ENCODE measurements around the gene TMEM171. TPM values are rescaled to one million over a fixed set of nuclear protein-coding genes. Genes with fewer than 3 reads are reported as not detected.

The TMEM171 gene
- total RNA-seq, 1 experiment from 2014 or later, result 20.8 TPM

DNA sequence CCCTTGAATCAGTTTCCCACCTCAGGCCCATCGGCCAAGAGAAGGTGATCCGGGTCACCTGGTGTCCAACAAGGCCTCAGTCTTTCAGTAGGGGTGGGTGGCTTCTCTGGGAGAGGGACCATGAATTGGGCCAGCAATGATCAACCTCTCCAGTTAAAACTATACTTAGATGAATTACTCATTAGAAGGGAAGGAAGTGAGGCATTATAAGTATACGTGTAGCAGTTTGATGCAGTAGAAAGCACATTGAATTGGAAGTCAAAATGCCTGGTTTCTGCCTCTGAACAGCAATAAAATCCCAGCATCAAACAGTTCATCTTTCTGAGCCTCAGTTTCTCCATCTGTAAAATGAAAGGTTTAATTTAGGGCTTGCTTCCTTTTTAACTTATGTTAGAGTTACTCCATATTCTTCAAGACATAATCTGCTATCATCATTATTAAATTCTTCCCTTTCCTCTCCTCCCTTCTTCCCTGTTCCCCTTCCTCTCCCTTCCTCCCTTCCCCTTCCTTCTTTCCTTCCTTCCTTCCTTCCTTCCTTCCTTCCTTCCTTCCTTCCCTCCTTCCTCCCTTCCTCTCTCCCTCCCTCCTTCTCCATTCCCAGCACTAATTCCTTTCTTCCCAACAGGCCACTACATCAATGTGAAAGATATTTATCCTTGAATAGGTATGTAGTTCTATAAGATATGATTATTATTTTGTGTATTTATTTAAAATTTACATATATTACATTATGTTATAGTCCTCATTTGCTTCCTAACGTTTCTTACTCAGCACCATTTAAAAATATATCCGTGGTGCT, 34.0 kb downstream of the TMEM171 start:
- intact Hi-C loops (cut with micrococcal nuclease; ENCODE audit: unreplicated experiment), result no loop called here
- no peak overlapping the region for H3K27ac Mint-ChIP-seq (ENCODE audit: unreplicated experiment)
- no peaks in the 10 kb centered on the region for H3K4me1 Mint-ChIP-seq (ENCODE audit: low read depth, unreplicated experiment)
- CTCF ChIA-PET, result no interaction called here
- BruUV-seq (replicated peaks), result no TSS peak
- H3K27me3 Mint-ChIP-seq (ENCODE audit: unreplicated experiment), result peaks cover 3% of the 10 kb centered on the region
- DNase-seq, result no peak
- no peaks in the 10 kb centered on the region for H3K9me3 Mint-ChIP-seq (ENCODE audit: low read depth, unreplicated experiment)
- TF ChIP-seq, protein P1, sequence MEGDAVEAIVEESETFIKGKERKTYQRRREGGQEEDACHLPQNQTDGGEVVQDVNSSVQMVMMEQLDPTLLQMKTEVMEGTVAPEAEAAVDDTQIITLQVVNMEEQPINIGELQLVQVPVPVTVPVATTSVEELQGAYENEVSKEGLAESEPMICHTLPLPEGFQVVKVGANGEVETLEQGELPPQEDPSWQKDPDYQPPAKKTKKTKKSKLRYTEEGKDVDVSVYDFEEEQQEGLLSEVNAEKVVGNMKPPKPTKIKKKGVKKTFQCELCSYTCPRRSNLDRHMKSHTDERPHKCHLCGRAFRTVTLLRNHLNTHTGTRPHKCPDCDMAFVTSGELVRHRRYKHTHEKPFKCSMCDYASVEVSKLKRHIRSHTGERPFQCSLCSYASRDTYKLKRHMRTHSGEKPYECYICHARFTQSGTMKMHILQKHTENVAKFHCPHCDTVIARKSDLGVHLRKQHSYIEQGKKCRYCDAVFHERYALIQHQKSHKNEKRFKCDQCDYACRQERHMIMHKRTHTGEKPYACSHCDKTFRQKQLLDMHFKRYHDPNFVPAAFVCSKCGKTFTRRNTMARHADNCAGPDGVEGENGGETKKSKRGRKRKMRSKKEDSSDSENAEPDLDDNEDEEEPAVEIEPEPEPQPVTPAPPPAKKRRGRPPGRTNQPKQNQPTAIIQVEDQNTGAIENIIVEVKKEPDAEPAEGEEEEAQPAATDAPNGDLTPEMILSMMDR (IDR thresholded peaks at IDR 0.05; ENCODE audit: unreplicated experiment), result no peak
- no peaks in the 10 kb centered on the region for H3K36me3 Mint-ChIP-seq (ENCODE audit: insufficient read depth, unreplicated experiment)
- no peak overlapping the region for H3K4me3 Mint-ChIP-seq (ENCODE audit: low read depth, unreplicated experiment)

DNA sequence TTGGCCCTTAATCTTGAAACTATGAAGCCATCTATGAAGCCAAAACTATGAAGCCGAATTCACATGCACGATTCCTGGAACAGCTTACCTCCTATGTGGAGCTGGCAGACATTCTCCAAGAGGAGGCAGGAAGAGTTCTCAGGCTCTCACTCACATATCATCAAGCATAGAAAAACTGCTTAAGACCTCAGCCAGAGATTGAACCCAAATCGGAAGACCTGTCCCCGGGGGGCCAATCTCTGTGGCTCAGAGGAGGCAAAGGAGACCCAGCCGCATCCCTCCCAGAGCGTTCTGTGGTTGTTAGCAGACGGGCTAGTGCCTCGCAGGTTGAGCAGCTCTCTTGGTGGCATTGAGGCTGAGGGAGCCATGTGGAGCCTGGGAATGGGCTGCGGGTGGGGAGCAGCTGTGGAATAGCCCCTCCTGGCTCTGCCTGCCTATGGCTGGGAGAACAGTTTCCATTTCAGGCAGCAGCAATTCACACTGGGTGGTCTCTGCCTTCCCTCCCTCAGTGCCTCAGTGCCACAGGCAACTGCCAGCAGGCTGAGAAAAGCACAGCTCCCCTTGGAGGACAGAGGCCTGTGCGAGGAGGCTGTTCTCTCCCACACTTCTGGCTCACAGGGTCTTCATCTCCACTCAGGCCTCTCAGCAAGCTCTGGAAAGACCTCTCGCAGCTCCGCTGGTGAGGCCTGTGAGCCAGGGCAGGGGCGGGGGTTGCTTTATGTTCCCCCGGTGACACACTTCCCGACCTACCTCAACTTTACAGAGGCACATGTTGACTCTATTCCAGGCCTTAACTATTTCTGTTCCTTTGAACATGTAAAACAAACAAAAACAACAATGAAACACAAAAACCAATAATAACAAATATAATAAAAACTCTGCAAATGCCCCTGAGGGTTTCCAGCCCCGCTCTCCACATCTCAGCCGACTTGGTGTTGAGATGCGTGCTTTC, 35.2 kb downstream of the TMEM171 start:
- Mint-ChIP-seq H3K9me3 (ENCODE audit: low read depth, unreplicated experiment) (no peaks in the 10 kb centered on the region), H3K4me1 (ENCODE audit: low read depth, unreplicated experiment) (no peaks in the 10 kb centered on the region), H3K27me3 (ENCODE audit: unreplicated experiment) (peaks cover 14% of the 10 kb centered on the region), H3K4me3 (ENCODE audit: low read depth, unreplicated experiment) (no peak overlapping the region), H3K27ac (ENCODE audit: unreplicated experiment) (no peak overlapping the region), H3K36me3 (ENCODE audit: insufficient read depth, unreplicated experiment) (no peaks in the 10 kb centered on the region)
- DNase-seq, result no peak
- CTCF ChIA-PET, result no interaction called here
- TF ChIP-seq, protein P1 (IDR thresholded peaks at IDR 0.05; ENCODE audit: unreplicated experiment), result no peak
- BruUV-seq (replicated peaks), result no TSS peak
- intact Hi-C loops (cut with micrococcal nuclease; ENCODE audit: unreplicated experiment), result no loop called here

DNA sequence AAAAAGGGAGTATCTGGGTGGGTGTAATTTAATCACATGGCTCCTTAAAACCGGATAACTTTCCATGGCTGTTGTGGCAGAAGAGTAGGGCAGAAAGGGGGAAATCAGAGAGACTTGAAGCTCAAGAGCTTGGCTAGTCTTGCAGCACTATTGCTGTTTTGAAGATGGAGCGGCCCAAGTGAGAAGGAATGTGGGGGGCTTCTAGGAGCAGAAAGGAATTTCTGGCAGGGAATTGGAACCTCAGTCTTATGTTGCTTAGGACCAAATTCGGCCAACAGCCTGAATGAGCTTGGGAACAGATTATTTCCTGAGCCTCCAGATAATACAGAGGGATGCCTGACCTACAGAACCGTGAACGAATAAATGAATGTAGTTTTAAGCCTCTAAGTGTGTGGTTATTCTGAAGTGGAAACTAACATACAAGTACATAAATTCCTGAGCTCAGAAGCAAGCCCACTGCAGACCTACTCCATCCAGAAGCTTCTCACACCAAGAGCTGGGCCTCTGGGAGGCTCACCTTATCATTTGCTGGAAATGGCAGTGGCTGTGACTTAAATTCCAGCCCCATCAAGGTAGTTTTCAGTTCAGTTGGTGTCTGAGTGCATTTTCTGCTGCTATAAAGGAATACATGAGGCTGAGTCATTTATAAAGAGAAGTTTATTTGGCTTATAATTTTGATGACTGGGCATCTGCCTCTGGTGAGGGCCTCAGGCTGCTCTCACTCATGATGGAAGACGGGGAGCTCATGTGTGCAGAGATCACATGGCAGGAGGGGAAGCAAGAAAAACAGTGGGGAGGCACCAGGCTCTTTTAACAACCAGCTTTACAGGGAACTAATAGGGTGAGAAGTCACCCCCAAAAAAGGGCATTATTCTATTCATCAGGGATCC, 37.3 kb downstream of the TMEM171 start:
- BruUV-seq (replicated peaks), result no TSS peak
- Mint-ChIP-seq H3K4me1 (ENCODE audit: low read depth, unreplicated experiment) (no peaks in the 10 kb centered on the region), H3K36me3 (ENCODE audit: insufficient read depth, unreplicated experiment) (no peaks in the 10 kb centered on the region), H3K27ac (ENCODE audit: unreplicated experiment) (no peak overlapping the region), H3K27me3 (ENCODE audit: unreplicated experiment) (peaks cover 22% of the 10 kb centered on the region), H3K9me3 (ENCODE audit: low read depth, unreplicated experiment) (no peaks in the 10 kb centered on the region), H3K4me3 (ENCODE audit: low read depth, unreplicated experiment) (no peak overlapping the region)
- CTCF ChIA-PET, result no interaction called here
- TF ChIP-seq, protein P1 (IDR thresholded peaks at IDR 0.05; ENCODE audit: unreplicated experiment), result no peak
- intact Hi-C loops (cut with micrococcal nuclease; ENCODE audit: unreplicated experiment), result no loop called here
- DNase-seq, result no peak

DNA sequence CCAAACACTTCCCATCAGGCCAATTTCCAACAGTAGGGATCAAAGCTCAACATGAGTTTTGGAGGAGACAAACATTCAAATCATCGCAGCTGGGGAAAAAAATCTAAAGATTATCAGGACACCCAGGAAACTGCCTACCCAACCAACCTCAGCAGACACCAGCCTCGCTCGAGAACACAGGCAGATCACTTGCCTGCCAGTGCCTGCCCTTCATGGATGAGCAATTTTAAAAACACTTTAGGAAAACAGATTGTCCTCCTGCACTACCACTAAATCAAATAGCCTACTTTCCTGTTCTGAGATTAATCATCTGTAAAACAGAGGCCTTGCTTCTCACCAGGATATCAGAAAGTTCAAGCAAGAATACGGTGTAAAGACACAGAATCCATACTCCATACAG, 37.9 kb downstream of the TMEM171 start:
- Mint-ChIP-seq H3K27me3 (ENCODE audit: unreplicated experiment) (peaks cover 22% of the 10 kb centered on the region), H3K4me3 (ENCODE audit: low read depth, unreplicated experiment) (no peak overlapping the region), H3K4me1 (ENCODE audit: low read depth, unreplicated experiment) (no peaks in the 10 kb centered on the region), H3K9me3 (ENCODE audit: low read depth, unreplicated experiment) (no peaks in the 10 kb centered on the region), H3K36me3 (ENCODE audit: insufficient read depth, unreplicated experiment) (no peaks in the 10 kb centered on the region), H3K27ac (ENCODE audit: unreplicated experiment) (no peak overlapping the region)
- TF ChIP-seq, protein P1 (IDR thresholded peaks at IDR 0.05; ENCODE audit: unreplicated experiment), result no peak
- intact Hi-C loops (cut with micrococcal nuclease; ENCODE audit: unreplicated experiment), result no loop called here
- CTCF ChIA-PET, result no interaction called here
- no peak for DNase-seq
- no TSS peak for BruUV-seq (replicated peaks)
